IPS DF 4.7 (cell line): Measurements from ENCODE around the gene NRARP.

ENCODE experiments used
- DNase-seq: peaks from one replicate; pipeline ENCODE4 v3.0.0-alpha.2; 2013; ENCODE audit warnings: low spot score; ENCODE audit errors: extremely low read depth

NRARP gene

GRCh38 chr9:137299203-137299565, 2.9 kb downstream of the NRARP start:
- no peak for DNase-seq

- no peak for DNase-seq
These were observed 3.5 kb downstream of the NRARP start for GRCh38 chr9:137298401-137299202.

GRCh38 chr9:137297966-137298365, 4.1 kb downstream of the NRARP start:
- no peak for DNase-seq

GRCh38 chr9:137296670-137297664, 5.1 kb downstream of the NRARP start:
- DNase-seq: no peak

GRCh38 chr9:137295849-137296669, 6.0 kb downstream of the NRARP start:
- DNase-seq: no peak

- no peak for DNase-seq
These were observed 6.7 kb downstream of the NRARP start for GRCh38 chr9:137295238-137295811.

GRCh38 chr9:137294681-137295237, 7.3 kb downstream of the NRARP start:
- no peak for DNase-seq

GRCh38 chr9:137294091-137294680, 7.9 kb downstream of the NRARP start:
- DNase-seq: no peak

- no peak for DNase-seq
These were observed 8.5 kb downstream of the NRARP start for GRCh38 chr9:137293482-137294090.

- DNase-seq: no peak
These were observed 9.0 kb downstream of the NRARP start for GRCh38 chr9:137293094-137293481.

GRCh38 chr9:137286975-137287383, 15.1 kb downstream of the NRARP start:
- DNase-seq: no peak

- DNase-seq: no peak
These were observed 20.5 kb downstream of the NRARP start for GRCh38 chr9:137281345-137282116.

GRCh38 chr9:137280474-137281344, 21.4 kb downstream of the NRARP start:
- no peak for DNase-seq

GRCh38 chr9:137279741-137280473, 22.2 kb downstream of the NRARP start:
- DNase-seq: no peak

- no peak for DNase-seq
These were observed 23.1 kb downstream of the NRARP start for GRCh38 chr9:137278721-137279711.

- no peak for DNase-seq
These were observed 23.9 kb downstream of the NRARP start for GRCh38 chr9:137278061-137278701.
